GM20000 (cell line): Measurements from ENCODE around the gene IPO7.
A peak's percentile ranks its signal among the peaks of the same experiment; 100 is the strongest.

ENCODE experiments used
- DNase-seq: peaks from one replicate; pipeline ENCODE4 v3.0.0; 2012; ENCODE audit warnings: low spot score
- TF ChIP-seq, protein P1 (sequence below): IDR thresholded peaks from 2 replicates; pipeline ENCODE4 v1.5.1; 2012; ENCODE audit warnings: mild to moderate bottlenecking, control low read depth; ENCODE audit errors: extremely low read depth, missing control alignments

The IPO7 gene

DNA sequence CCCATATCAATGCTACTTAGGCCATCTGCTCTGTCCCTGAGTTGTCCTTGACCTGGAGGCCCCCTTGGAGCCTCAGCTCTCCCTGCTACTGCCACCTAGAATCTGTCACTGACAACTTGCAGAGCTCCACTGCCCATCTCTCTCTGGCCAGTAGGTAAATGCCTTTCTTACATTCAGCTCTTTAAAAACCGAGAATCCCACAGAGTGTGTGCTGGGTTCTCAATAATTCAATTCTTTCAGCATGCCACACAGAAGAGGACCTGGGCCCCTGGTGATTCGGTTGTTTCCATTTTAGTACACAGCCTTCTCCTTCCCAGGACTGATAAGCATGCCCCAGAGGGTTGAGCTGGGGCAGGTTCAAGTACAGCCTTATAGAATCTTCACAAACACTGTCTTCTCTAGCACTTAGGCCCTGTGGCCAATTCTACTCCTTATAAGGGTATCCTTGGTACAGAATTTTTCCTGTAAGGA is 22.0 kb upstream of the IPO7 start:
- TF ChIP-seq, protein P1, sequence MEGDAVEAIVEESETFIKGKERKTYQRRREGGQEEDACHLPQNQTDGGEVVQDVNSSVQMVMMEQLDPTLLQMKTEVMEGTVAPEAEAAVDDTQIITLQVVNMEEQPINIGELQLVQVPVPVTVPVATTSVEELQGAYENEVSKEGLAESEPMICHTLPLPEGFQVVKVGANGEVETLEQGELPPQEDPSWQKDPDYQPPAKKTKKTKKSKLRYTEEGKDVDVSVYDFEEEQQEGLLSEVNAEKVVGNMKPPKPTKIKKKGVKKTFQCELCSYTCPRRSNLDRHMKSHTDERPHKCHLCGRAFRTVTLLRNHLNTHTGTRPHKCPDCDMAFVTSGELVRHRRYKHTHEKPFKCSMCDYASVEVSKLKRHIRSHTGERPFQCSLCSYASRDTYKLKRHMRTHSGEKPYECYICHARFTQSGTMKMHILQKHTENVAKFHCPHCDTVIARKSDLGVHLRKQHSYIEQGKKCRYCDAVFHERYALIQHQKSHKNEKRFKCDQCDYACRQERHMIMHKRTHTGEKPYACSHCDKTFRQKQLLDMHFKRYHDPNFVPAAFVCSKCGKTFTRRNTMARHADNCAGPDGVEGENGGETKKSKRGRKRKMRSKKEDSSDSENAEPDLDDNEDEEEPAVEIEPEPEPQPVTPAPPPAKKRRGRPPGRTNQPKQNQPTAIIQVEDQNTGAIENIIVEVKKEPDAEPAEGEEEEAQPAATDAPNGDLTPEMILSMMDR: no peak
- no peak for DNase-seq

DNA sequence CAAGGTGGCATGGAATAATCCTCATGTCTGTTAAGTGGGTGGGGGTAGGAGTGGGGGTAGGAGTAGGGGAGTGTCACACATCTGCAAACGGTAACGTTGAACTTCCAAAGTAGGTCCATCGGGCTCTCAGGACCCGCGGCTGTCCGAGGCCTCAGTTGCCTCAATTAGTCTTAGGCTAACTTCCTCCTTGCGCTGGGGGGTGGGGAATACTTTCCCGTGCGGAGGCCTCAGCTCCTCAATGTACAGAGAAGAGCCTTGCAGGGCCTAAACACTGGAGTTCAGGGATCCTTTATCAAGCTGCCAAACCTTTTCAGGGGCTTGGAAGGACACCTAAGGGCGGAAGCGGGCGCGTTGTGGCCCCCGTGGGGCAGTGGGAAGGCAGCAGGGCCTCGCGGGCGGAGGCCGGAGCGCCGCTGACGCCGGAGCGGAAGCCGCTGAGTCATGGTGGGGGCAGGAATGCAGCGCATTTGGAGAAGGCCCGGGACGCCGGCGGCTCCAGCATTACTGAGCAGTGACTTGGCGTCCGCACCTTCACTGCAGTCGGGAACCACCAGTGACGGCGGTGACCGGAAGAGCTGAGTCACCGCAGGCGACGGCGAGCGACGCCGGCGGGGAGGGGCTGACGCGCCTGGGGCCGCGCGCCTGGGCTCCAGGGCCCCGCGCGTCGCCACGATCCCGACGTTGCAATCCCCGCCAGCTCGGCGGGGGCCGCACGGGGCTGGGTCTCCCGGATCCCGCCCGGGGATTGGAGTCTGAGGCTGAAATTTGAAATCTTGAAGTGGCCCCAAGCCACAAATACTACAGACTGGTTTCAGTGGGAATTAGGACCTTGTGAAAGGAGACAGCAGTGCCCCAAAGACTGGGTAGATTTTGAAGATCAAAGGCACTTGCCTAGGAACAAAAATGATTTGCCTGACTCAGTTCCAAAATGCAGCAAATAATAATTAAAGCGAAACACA is 20.2 kb upstream of the IPO7 start:
- TF ChIP-seq, protein P1: no peak
- peak; percentile 93 for DNase-seq

DNA sequence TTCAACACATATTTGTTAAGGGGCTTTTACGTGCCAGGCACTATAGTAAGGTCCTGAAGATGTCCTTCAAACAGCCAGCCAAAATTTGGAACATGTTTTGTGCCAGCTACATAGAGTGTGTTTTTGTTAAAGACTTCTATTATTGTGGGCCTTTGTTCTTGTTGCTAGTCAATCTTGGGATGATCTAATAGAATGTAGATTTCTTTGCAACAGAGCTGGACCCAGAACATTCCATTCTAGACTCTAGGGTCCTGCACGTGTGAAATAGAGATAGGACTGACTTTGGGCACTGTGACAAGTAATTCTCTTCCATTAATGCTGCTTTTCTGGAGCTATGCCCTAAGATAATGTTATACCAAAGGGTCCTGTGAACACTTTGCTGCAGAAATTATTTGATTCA is 16.9 kb upstream of the IPO7 start:
- no peak for DNase-seq
- TF ChIP-seq, protein P1: no peak

DNA sequence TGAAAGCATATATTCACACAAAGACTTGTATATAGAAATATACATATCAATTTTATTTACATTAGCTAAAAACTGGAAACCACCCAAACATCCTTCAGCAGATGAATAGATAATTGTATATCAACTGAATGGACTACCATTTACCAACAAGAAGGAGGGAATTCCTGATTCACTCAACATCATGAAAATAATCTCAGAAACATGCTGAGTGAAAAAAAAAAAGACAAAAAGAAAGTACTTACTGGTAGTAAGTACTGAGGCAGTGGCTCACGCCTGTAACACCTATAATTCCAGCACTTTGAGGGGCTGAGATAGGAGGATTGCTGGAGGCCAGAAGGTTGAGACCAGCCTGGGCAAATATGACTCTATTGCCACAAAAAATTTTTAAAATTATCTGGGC is 7.4 kb upstream of the IPO7 start:
- DNase-seq: no peak
- TF ChIP-seq, protein P1: no peak

DNA sequence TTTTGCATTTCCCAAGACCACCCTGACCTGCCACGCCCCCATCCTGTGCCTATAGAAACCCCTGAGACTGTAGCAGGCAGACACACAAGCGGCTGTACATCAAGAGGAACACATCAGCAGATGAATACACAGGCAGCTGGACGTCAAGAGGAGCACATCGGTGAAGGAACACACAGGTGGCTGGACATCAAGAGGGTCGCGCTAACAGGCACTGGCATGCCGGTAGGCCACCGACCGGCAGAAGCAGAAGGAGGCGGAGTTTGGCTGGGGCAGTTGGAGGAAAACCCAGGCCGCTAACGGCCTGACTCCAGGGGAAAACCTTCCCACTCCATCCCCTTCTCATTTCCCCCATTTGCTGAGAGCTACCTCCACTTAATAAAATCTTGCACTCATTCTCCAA is 5.4 kb upstream of the IPO7 start:
- DNase-seq: no peak

DNA sequence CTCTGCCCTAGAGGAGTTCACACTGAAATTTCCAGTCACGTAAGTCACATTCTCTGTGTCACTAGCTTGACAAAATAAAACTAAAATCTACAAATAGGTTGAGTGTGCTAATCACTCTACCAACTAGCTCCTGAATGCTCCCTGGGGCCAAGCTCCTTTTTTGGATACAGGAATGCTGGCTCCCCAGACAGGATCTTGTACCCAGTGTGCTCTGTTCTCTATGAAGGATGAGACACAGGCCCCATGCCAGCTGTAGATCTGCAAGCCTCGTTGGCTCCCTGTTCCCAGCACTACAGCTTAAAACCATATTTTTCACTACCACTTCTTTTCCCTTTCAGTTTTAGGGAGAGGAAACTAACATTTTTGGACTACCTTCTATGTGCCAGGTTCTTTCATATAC is 3.7 kb upstream of the IPO7 start:
- TF ChIP-seq, protein P1: no peak
- no peak for DNase-seq

More for the DNA sequence above, 5.4 kb upstream of the IPO7 start:
- TF ChIP-seq, protein P1: no peak

DNA sequence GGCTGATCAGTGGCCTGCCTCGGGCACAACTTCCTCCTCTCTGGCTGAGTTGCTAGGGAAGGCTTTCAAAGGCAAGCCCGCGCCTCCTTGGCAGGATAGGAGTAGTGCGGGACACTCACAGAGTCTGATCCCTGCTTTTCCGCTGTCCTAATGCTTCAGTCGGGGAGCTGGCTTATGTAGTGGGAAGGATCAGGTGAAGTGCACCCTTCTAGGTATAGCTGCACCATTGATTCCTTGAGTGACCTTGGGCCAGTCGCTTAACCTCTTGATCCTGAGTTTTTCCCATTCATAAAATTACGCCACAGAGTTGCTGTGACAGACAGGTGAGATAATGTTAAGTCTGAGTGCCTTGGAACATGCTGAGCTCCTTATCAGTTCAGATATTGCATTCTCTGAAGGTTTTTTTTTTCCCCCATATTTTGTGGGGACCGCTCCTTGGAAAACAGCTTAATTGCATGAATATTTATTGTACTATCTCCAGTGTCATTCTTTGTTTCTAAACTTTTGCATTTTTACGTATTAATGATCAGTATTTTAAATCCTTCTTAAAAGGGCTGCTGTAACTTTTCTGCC is 961 bp downstream of the IPO7 start:
- TF ChIP-seq, protein P1: no peak
- no peak for DNase-seq
